GM23338 (cell line): ENCODE data around the gene ZNF775. TPM values are rescaled to one million over a fixed set of nuclear protein-coding genes. Genes with fewer than 3 reads are reported as not detected.

Experiments used
- ATAC-seq: fragments of 200-7000 bp; cut with Tn5 transposase; 3 replicates; pipeline ENCODE4 v1.9.1; 2020
- DNase-seq: peaks from one replicate; pipeline ENCODE4 v3.0.0-alpha.2; 2015; ENCODE audit warnings: low spot score
- H2AFZ ChIP-seq: fragments of 200-600 bp; sonication (generic); 2 replicates; pipeline ENCODE4 v1.8.0; 2016; ENCODE audit warnings: antibody characterized with exemption, mild to moderate bottlenecking, moderate library complexity
- H3F3A ChIP-seq: fragments of 200-600 bp; sonication (generic); replicated peaks from 2 replicates; pipeline ENCODE4 v1.8.0; 2017; ENCODE audit warnings: antibody characterized with exemption, mixed run types, low read depth
- H3K27ac ChIP-seq: fragments of 200-600 bp; sonication (generic); 2 replicates; pipeline ENCODE4 v1.6.1; 2016; ENCODE audit warnings: low read depth
- H3K27me3 ChIP-seq: fragments of 200-600 bp; sonication (generic); 2 replicates; pipeline ENCODE4 v1.8.0; 2016; ENCODE audit warnings: mild to moderate bottlenecking, mixed run types, moderate library complexity; ENCODE audit not compliant: insufficient read depth
- H3K36me3 ChIP-seq: fragments of 200-600 bp; sonication (generic); 2 replicates; pipeline ENCODE4 v1.8.0; 2016; ENCODE audit warnings: mild to moderate bottlenecking; ENCODE audit not compliant: insufficient read depth
- H3K4me1 ChIP-seq: fragments of 200-600 bp; sonication (generic); 2 replicates; pipeline ENCODE4 v1.8.0; 2016; ENCODE audit warnings: mild to moderate bottlenecking, moderate library complexity; ENCODE audit not compliant: insufficient read depth
- H3K4me2 ChIP-seq: fragments of 200-600 bp; sonication (generic); 2 replicates; pipeline ENCODE4 v1.7.1; 2017; ENCODE audit warnings: mixed run types
- H3K4me3 ChIP-seq: fragments of 200-600 bp; sonication (generic); 2 replicates; pipeline ENCODE4 v1.6.1; 2016; ENCODE audit warnings: mixed run types
- H3K79me2 ChIP-seq: fragments of 200-600 bp; sonication (generic); replicated peaks from 2 replicates; pipeline ENCODE4 v1.8.0; 2017; ENCODE audit warnings: mild to moderate bottlenecking; ENCODE audit not compliant: insufficient read depth
- H3K9me2 ChIP-seq: fragments of 200-600 bp; sonication (generic); 2 replicates; pipeline ENCODE4 v1.8.0; 2017; ENCODE audit not compliant: insufficient read depth
- H4K20me1 ChIP-seq: fragments of 200-600 bp; sonication (generic); replicated peaks from 2 replicates; pipeline ENCODE4 v1.8.0; 2017; ENCODE audit warnings: mild to moderate bottlenecking; ENCODE audit not compliant: insufficient read depth
- H3K27ac Mint-ChIP-seq: 2 replicates; pipeline ENCODE4 v1.8.0; 2020; ENCODE audit warnings: inconsistent platforms, mild to moderate bottlenecking, moderate library complexity, mixed read lengths
- H3K27me3 Mint-ChIP-seq: 3 replicates; pipeline ENCODE4 v1.8.0; 2022; ENCODE audit warnings: low read depth, mild to moderate bottlenecking, moderate library complexity, mixed read lengths, inconsistent platforms; ENCODE audit not compliant: insufficient read depth, poor library complexity
- H3K36me3 Mint-ChIP-seq: 3 replicates; pipeline ENCODE4 v1.8.0; 2021; ENCODE audit warnings: low read depth, mild to moderate bottlenecking, inconsistent platforms, moderate library complexity, mixed read lengths
- H3K4me1 Mint-ChIP-seq: 3 replicates; pipeline ENCODE4 v1.8.0; 2020; ENCODE audit warnings: mild to moderate bottlenecking, inconsistent platforms, mixed read lengths
- H3K4me3 Mint-ChIP-seq: 3 replicates; pipeline ENCODE4 v1.8.0; 2021; ENCODE audit warnings: moderate library complexity, mild to moderate bottlenecking, inconsistent platforms, mixed read lengths
- H3K9me3 Mint-ChIP-seq: 3 replicates; pipeline ENCODE4 v1.8.0; 2020; ENCODE audit warnings: moderate library complexity, mild to moderate bottlenecking, inconsistent platforms, mixed read lengths
- CREB1 ChIP-seq: fragments of 250-450 bp; sonication (Bioruptor Pico); IDR thresholded peaks from 2 replicates; pipeline ENCODE4 v1.5.0; 2020; ENCODE audit warnings: low read depth, mild to moderate bottlenecking, moderate library complexity
- EZH2 ChIP-seq: fragments of 200-600 bp; sonication (generic); IDR thresholded peaks from one replicate; pipeline ENCODE4 v1.8.0; 2017; ENCODE audit warnings: antibody characterized with exemption, mild to moderate bottlenecking, low read depth; ENCODE audit not compliant: unreplicated experiment
- EZH2phosphoT487 ChIP-seq: fragments of 200-600 bp; sonication (generic); IDR thresholded peaks from one replicate; pipeline ENCODE4 v1.8.1; 2018; ENCODE audit warnings: antibody characterized with exemption; ENCODE audit not compliant: unreplicated experiment
- JUNB ChIP-seq: IDR thresholded peaks from one replicate; pipeline ENCODE4 v1.6.1; 2016; ENCODE audit warnings: antibody characterized with exemption; ENCODE audit not compliant: unreplicated experiment
- NANOG ChIP-seq: IDR thresholded peaks from 2 replicates; pipeline ENCODE4 v1.6.1; 2016; ENCODE audit warnings: antibody characterized with exemption, borderline replicate concordance
- POLR2AphosphoS5 ChIP-seq: IDR thresholded peaks from 2 replicates; pipeline ENCODE4 v1.6.1; 2016; ENCODE audit warnings: antibody characterized with exemption, low read depth
- STAT1 ChIP-seq: IDR thresholded peaks from one replicate; pipeline ENCODE4 v1.6.1; 2016; ENCODE audit warnings: antibody characterized with exemption; ENCODE audit not compliant: unreplicated experiment
- ZNF114 ChIP-seq: fragments of 250-450 bp; sonication (Bioruptor Pico); IDR thresholded peaks from 2 replicates; pipeline ENCODE4 v1.5.0; 2020; ENCODE audit warnings: mild to moderate bottlenecking, moderate library complexity
- ZNF331 ChIP-seq: fragments of 250-450 bp; sonication (Bioruptor Pico); IDR thresholded peaks from 2 replicates; pipeline ENCODE4 v1.5.0; 2020; ENCODE audit warnings: low read depth, mild to moderate bottlenecking, moderate library complexity
- polyA plus RNA-seq: library from polyadenylated mRNA; unstranded; fragments of >200 nt; fragmentation: Nextera tagmentation; extraction: Ambion mirVana; gene quantifications from 2 replicates; pipeline ENCODE4 v1.2.1, GENCODE V29; 2016
- total RNA-seq: library from RNA; depleted of rRNA; stranded (reverse); fragments of >200 nt; shearing (Covaris generic); gene quantifications from 2 replicates; pipeline ENCODE4 v1.2.3, GENCODE V29; 2014
- TF ChIP-seq, protein P1 (sequence below): IDR thresholded peaks from one replicate; pipeline ENCODE4 v1.6.1; 2018; ENCODE audit warnings: antibody characterized with exemption; ENCODE audit not compliant: unreplicated experiment
- TF ChIP-seq, protein P2 (sequence below), 2 experiments: fragments of 200-600 bp in 1 of 2; sonication (generic) in 1 of 2; conservative IDR thresholded peaks; 2 replicates each; pipeline versions ENCODE4 v1.5.1 to v1.6.1; 2016 to 2017; ENCODE audit warnings: antibody characterized with exemption in 2 of 2, low read depth in 2 of 2, mild to moderate bottlenecking in 2 of 2, moderate library complexity in 1 of 2
- TF ChIP-seq, protein P3 (sequence below): IDR thresholded peaks from 2 replicates; pipeline ENCODE4 v1.6.1; 2016; ENCODE audit warnings: antibody characterized with exemption
- TF ChIP-seq, protein P4 (sequence below): fragments of 250-450 bp; sonication (Bioruptor Pico); IDR thresholded peaks from 2 replicates; pipeline ENCODE4 v1.5.0; 2020; ENCODE audit warnings: mild to moderate bottlenecking, moderate library complexity

Gene ZNF775
- total and polyA plus RNA-seq, 2 experiments from 2014 or later = 4.5 to 38.2 TPM

DNA sequence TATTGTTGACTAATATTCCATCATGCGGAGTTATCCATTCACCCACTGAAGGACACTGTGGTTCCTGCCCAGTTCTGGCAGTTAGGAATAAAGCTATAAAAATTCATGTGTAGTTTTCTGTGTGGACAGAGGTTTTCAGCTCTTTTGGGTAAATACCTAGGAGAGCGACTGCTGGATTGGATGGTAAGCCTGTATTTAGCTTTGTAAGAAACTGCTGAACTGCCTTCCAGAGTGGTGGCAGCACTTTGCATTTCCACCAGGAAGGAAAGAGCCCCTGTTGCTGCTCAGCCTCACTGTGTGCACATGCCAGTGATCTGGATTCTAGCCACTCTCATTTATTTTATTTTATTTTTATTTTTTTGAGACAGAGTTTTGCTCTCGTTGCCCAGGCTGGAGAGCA is 14.2 kb downstream of the ZNF775 start:
- TF ChIP-seq CREB1 (CRISPR knock-in tag) (no peak), ZNF114 (CRISPR knock-in tag) (no peak), EZH2 (no peak), EZH2phosphoT487 (no peak), ZNF331 (no peak), NANOG (no peak), STAT1 (no peak), JUNB (no peak), POLR2AphosphoS5 (no peak)
- TF ChIP-seq, protein P1, sequence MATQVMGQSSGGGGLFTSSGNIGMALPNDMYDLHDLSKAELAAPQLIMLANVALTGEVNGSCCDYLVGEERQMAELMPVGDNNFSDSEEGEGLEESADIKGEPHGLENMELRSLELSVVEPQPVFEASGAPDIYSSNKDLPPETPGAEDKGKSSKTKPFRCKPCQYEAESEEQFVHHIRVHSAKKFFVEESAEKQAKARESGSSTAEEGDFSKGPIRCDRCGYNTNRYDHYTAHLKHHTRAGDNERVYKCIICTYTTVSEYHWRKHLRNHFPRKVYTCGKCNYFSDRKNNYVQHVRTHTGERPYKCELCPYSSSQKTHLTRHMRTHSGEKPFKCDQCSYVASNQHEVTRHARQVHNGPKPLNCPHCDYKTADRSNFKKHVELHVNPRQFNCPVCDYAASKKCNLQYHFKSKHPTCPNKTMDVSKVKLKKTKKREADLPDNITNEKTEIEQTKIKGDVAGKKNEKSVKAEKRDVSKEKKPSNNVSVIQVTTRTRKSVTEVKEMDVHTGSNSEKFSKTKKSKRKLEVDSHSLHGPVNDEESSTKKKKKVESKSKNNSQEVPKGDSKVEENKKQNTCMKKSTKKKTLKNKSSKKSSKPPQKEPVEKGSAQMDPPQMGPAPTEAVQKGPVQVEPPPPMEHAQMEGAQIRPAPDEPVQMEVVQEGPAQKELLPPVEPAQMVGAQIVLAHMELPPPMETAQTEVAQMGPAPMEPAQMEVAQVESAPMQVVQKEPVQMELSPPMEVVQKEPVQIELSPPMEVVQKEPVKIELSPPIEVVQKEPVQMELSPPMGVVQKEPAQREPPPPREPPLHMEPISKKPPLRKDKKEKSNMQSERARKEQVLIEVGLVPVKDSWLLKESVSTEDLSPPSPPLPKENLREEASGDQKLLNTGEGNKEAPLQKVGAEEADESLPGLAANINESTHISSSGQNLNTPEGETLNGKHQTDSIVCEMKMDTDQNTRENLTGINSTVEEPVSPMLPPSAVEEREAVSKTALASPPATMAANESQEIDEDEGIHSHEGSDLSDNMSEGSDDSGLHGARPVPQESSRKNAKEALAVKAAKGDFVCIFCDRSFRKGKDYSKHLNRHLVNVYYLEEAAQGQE = no peak
- TF ChIP-seq, protein P2, sequence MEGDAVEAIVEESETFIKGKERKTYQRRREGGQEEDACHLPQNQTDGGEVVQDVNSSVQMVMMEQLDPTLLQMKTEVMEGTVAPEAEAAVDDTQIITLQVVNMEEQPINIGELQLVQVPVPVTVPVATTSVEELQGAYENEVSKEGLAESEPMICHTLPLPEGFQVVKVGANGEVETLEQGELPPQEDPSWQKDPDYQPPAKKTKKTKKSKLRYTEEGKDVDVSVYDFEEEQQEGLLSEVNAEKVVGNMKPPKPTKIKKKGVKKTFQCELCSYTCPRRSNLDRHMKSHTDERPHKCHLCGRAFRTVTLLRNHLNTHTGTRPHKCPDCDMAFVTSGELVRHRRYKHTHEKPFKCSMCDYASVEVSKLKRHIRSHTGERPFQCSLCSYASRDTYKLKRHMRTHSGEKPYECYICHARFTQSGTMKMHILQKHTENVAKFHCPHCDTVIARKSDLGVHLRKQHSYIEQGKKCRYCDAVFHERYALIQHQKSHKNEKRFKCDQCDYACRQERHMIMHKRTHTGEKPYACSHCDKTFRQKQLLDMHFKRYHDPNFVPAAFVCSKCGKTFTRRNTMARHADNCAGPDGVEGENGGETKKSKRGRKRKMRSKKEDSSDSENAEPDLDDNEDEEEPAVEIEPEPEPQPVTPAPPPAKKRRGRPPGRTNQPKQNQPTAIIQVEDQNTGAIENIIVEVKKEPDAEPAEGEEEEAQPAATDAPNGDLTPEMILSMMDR (conservative IDR thresholded peaks at IDR 0.05; ENCODE audit: low read depth in 2 of 2) = no peak
- TF ChIP-seq, protein P3, sequence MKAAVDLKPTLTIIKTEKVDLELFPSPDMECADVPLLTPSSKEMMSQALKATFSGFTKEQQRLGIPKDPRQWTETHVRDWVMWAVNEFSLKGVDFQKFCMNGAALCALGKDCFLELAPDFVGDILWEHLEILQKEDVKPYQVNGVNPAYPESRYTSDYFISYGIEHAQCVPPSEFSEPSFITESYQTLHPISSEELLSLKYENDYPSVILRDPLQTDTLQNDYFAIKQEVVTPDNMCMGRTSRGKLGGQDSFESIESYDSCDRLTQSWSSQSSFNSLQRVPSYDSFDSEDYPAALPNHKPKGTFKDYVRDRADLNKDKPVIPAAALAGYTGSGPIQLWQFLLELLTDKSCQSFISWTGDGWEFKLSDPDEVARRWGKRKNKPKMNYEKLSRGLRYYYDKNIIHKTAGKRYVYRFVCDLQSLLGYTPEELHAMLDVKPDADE = no peak
- TF ChIP-seq, protein P4, sequence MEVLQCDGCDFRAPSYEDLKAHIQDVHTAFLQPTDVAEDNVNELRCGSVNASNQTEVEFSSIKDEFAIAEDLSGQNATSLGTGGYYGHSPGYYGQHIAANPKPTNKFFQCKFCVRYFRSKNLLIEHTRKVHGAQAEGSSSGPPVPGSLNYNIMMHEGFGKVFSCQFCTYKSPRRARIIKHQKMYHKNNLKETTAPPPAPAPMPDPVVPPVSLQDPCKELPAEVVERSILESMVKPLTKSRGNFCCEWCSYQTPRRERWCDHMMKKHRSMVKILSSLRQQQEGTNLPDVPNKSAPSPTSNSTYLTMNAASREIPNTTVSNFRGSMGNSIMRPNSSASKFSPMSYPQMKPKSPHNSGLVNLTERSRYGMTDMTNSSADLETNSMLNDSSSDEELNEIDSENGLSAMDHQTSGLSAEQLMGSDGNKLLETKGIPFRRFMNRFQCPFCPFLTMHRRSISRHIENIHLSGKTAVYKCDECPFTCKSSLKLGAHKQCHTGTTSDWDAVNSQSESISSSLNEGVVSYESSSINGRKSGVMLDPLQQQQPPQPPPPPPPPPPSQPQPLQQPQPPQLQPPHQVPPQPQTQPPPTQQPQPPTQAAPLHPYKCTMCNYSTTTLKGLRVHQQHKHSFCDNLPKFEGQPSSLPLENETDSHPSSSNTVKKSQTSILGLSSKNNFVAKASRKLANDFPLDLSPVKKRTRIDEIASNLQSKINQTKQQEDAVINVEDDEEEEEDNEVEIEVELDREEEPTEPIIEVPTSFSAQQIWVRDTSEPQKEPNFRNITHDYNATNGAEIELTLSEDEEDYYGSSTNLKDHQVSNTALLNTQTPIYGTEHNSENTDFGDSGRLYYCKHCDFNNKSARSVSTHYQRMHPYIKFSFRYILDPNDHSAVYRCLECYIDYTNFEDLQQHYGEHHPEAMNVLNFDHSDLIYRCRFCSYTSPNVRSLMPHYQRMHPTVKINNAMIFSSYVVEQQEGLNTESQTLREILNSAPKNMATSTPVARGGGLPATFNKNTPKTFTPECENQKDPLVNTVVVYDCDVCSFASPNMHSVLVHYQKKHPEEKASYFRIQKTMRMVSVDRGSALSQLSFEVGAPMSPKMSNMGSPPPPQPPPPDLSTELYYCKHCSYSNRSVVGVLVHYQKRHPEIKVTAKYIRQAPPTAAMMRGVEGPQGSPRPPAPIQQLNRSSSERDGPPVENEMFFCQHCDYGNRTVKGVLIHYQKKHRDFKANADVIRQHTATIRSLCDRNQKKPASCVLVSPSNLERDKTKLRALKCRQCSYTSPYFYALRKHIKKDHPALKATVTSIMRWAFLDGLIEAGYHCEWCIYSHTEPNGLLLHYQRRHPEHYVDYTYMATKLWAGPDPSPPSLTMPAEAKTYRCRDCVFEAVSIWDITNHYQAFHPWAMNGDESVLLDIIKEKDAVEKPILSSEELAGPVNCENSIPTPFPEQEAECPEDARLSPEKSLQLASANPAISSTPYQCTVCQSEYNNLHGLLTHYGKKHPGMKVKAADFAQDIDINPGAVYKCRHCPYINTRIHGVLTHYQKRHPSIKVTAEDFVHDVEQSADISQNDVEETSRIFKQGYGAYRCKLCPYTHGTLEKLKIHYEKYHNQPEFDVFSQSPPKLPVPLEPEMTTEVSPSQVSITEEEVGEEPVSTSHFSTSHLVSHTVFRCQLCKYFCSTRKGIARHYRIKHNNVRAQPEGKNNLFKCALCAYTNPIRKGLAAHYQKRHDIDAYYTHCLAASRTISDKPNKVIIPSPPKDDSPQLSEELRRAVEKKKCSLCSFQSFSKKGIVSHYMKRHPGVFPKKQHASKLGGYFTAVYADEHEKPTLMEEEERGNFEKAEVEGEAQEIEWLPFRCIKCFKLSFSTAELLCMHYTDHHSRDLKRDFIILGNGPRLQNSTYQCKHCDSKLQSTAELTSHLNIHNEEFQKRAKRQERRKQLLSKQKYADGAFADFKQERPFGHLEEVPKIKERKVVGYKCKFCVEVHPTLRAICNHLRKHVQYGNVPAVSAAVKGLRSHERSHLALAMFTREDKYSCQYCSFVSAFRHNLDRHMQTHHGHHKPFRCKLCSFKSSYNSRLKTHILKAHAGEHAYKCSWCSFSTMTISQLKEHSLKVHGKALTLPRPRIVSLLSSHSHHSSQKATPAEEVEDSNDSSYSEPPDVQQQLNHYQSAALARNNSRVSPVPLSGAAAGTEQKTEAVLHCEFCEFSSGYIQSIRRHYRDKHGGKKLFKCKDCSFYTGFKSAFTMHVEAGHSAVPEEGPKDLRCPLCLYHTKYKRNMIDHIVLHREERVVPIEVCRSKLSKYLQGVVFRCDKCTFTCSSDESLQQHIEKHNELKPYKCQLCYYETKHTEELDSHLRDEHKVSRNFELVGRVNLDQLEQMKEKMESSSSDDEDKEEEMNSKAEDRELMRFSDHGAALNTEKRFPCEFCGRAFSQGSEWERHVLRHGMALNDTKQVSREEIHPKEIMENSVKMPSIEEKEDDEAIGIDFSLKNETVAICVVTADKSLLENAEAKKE = no peak
- Mint-ChIP-seq H3K4me3 (no peak overlapping the region), H3K27ac (peak overlapping the region; percentile 5; the same call in 1 of the 2 replicates), H3K36me3 (peaks cover 54% of the 10 kb centered on the region), H3K27me3 (peaks cover 9% of the 10 kb centered on the region), H3K9me3 (no peaks in the 10 kb centered on the region; the same call in 2 of the 3 replicates), H3K4me1 (peaks cover 45% of the 10 kb centered on the region)
- DNase-seq (no peak), ATAC-seq (0 out of 3 replicates have a peak, but pooled peaks have one; percentile 9)
- H3K27ac ChIP-seq = peak overlapping the region; percentile 32; the same call in 1 of the 2 replicates
- H3K79me2 ChIP-seq = peaks cover 30% of the 10 kb centered on the region
- H3K4me3 ChIP-seq = no peak overlapping the region
- no peaks in the 10 kb centered on the region for H4K20me1 ChIP-seq
- H3K4me1 ChIP-seq = peaks cover 42% of the 10 kb centered on the region
- H3K4me2 ChIP-seq = no peak overlapping the region; the same call in 1 of the 2 replicates
- no peaks in the 10 kb centered on the region for H3K9me2 ChIP-seq
- H2AFZ ChIP-seq = no peak overlapping the region
- no peaks in the 10 kb centered on the region for H3K27me3 ChIP-seq
- peaks cover 17% of the 10 kb centered on the region for H3F3A ChIP-seq
- H3K36me3 ChIP-seq = peaks cover 13% of the 10 kb centered on the region
